NK-92 (cell line): ENCODE data around the gene SMC1B.

Source experiments
- DNase-seq: peaks from one replicate; lab custom pipeline; 2025; ENCODE audit not compliant: unreplicated experiment; lab: John Stamatoyannopoulos, UW

The SMC1B gene

DNA sequence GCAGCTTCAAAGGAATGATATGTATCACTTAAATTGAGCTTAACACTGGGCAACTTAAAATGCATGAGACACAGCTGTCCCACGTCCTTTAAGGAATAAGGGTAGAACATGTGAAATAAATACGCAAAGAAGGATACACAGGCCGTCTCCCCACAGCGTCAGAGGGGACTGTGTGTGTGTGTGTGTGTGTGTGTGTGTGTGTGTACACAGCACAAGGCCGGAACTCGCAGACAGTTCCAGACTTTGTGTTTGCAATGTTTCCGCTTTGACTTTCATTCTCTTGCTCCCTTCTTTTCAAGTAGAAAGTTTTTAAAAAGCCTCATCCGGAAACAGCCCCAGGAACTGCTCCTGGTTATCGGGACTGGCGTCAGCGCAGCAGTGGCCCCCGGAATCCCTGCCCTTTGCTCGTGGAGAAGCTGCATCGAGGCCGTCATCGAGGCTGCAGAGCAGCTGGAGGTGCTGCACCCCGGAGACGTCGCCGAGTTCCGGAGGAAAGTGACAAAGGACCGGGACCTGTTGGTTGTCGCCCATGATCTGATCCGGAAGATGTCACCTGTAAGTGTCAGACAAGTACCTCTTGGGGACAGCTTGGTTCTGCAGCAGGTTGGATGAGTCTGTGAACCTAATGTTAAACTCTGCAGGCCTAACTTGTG, 90.4 kb downstream of the SMC1B start:
- DNase-seq = no peak

GRCh38 chr22:45321827-45322226, 91.6 kb downstream of the SMC1B start:
- no peak for DNase-seq

- no peak for DNase-seq
Measured at GRCh38 chr22:45320357-45320976, 92.9 kb downstream of the SMC1B start.

GRCh38 chr22:45319324-45319685, 94.1 kb downstream of the SMC1B start:
- DNase-seq = no peak

- DNase-seq = no peak
Measured at GRCh38 chr22:45318558-45319323, 94.7 kb downstream of the SMC1B start.

DNA sequence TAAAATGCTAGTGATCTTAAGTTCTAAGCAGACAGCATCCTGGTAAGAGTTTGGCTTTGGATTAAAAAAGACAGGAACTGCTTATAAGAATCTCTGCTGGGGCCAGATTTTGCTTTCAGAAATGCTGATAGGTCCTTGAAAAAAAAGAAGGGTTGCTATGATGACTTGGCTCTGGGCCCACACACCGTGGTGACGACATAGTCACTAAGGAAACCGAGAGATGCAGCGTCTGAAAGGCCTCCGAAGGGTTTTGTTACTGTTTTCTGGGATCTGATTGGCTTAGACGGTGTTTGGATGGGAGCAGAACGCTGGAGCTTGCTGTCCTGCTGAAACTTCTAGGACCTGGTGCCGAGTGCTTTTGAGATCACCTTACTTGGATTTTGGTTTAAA, 95.2 kb downstream of the SMC1B start:
- peak; percentile 62 for DNase-seq

DNA sequence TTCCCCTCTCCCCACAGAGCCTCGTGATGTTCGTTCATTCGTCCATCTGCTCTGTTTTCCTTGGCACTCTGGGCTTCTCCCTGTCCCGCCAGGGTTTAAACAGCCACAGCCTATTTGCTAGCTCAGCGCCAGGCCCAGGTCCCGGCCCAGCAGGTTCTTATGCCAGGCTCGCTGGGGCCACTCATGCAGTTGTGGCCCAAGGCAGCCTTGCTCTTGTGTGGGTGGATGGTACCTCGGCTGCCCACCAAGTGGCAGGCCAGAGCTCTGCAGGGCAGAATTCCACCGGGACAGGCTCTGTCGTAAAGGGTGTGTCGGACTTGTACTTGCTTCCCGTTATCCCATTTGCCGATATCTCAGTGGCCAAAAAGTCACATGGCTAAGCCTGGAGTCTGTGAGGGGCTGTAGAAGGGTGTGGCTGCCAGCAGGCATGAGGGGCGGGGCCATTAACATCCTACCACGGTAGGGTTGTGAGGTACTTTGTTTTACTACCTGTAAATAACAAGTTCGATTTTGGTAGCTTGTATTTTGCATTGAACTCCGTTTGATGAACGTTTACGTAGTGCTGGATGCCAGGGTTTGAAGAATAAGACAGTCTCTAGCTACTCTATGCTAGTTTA, 95.7 kb downstream of the SMC1B start:
- no peak for DNase-seq

DNA sequence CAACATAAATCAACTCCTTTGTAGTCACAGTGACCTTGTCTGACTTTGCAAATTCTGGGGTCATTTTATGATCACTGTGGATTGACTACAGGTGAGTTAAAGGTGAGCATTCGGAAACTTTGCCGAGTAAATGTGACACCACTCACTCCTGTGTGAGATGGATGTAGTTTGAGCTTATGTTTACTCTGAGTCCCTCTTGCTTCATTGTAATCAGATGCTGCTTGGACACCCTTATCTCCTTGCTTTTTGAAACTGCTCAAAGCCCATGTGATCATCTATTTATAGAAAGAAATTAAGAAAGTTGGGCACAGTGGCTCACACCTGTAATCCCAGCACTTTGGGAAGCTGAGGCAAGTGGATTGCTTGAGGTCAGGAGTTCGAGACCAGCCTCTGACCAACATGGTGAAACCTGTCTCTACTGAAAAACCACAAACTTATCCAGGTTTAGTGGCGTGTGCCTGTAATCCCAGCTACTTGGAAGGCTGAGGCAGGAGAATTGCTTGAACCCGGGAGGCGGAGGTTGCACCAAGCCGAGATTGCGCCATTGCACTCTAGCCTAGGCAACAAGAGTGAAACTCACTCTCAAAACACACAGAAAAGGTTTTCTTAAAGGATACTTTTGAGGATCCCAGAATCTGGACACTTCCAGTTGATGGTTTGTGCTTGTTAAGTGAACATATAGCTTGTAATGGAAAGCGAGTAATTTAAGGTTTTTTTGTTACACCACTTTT, 96.4 kb downstream of the SMC1B start:
- DNase-seq = no peak

DNA sequence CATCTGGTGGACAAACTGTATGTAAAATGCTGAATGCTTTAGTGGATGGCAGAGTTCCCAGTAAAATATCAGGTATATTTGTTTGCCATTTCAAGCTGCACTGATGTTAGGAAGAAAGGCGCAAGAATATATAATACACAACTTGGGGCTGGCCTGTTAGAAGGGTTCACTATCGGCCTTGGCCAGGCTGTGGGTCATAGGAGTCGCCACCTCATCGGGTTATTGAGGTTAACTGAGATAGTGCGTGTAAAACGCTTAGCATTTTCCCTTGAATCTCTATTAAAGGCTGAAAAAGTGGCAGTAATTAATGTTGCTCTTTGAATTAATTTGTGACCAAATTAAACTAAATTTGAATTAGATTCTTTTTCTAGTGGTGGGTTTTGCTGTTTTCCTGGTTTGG, 98.6 kb downstream of the SMC1B start:
- no peak for DNase-seq

DNA sequence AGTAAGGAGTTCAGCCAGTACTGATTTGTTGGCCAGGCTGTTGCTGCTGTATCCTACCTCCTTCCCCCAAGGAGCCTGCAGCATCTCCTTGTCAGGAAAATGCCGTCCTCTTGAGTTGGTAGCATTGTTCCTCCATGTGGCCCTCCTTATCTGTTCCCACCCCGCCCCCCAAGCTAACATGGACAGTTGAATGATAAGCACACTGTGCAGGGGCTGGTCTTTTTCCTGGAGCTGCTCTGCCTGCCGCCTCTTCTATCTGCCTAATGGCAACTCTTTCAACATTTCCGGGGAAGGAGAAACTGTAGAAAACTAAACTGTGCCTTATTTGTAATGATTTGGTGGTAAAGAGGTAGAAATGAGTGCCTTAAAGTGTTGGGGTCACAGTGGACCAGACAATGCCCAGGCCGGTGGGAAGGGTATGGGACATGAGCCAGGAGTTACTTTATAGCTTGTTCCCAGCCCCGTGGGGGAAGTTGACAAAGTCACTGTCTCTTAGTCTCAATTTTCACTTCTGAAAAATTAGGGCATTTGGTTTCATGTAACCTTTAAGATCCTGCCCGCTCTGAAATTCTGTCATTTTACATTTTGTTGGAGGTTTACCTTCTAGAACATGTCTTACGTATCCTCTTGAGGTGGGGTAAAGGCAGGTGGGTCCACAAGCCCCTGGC, 99.2 kb downstream of the SMC1B start:
- DNase-seq = no peak

DNA sequence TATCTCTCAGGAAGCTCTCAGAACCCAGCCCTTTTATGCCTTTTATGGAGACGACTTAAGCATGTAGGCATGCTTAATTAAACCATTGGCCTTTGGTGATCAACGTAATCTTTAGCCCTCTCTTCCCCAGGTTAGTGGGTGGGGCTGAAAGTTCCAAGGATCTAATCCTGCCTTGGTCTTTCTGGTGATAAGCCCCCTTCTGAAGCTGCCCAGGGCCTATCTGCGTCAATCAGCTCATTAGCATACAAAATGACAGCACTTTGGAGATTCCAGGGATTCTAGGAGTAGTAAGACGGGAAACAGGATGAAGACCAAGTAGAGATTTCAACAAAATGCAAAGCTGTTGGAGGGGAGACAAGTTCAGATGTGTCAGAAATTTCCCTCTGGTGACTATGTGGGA, 100.5 kb downstream of the SMC1B start:
- DNase-seq = no peak

GRCh38 chr22:45312415-45312814, 101.0 kb downstream of the SMC1B start:
- DNase-seq = no peak

DNA sequence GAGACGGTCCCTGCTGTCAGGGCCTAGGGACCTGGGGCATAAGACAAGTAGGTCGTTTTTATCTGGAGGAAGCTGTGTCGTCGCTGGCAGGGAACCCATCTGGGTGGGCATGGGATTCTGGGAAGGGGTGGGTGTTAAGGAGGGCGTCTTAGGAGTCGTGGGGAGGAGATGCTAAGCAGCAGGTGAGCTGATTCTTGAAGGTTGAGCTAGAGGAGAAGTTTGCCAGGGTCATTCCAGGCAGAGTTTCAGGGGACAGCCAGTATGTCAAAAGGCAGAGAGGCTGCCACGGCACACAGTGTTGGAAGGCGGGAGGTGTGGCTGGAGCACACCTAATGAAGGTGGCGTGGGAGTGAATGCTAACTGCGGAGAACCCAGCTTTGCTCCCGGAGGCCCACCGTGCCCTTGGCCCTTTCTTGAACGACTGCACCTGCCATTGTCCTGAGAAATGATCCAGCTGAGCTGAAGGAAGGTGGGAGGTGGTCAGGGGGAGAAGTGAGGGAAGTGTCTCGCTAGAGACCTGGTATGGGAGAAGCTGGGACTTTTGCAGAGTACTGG, 102.3 kb downstream of the SMC1B start:
- DNase-seq = no peak

- DNase-seq = no peak
Measured at GRCh38 chr22:45310331-45310976, 102.9 kb downstream of the SMC1B start.

- DNase-seq = peak; percentile 42
Measured at GRCh38 chr22:45309422-45310227, 103.8 kb downstream of the SMC1B start, which contains the start of gene FAM118A. Gene FAM118A, plus strand, starts transcription at chr22:45309934. Its CDS starts 12,446 bp downstream, at chr22:45322380.

DNA sequence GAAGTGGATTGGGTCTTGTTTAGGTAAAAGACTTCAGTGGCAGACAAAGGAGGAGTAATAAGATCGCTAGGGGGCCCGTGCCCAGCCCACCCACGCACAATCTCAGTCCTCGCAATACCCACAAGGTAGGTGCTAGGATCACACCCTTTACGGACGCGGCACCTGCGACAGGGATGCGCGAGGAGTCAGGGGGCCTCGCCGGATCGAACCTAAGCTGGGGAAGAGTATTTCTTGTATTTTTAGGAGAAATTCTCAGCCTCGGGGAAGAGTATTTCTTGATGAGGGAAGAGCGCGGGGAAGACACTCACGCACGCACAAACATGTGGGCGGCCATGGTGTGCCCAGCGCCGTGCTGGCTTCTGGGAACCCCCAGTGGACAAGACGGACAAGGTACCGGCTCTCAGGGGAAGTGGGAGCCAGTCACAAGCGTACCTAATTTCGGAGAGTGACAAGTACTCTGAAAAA, 104.4 kb downstream of the SMC1B start:
- no peak for DNase-seq

DNA sequence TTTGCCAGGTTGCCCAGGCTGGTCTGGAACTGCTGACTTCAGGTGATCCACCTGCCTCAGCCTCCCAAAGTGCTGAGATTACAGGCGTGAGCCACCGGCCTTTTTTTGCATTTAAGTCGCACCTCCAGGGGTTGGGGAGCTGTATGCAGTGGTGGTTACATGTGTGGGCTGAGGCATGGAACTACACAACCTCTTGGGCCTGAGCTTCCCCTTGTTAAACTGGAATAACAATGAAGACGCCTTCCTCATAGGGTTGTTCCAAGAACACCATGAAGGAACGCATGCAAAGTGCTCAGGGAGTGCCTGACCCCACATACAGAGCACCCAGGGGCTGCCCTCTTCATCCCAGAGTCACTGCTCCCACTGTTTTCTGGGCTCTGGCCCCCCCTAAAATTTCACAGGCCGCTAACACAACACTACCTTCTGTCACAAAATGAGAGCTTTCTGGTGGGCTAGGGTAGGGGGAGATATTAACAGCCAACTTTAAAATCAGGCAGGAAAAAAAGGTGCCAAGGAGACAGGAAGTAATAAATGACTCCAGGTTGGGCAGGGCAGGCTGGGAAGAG, 104.9 kb downstream of the SMC1B start:
- DNase-seq = no peak

GRCh38 chr22:45306139-45306538, 107.3 kb downstream of the SMC1B start:
- DNase-seq = no peak
